SKM-1 treated with dmso at 0.1 percent for 144 hours (cell line): Measurements from ENCODE around the gene GPC5.
"Not testable (repeated sequence)": the region's sequence is repeated elsewhere in the genome, so short reads cannot be mapped to it uniquely, and the experiment has no call there.

Experiments
- DNase-seq: peaks from one replicate; lab custom pipeline; 2025; ENCODE audit not compliant: unreplicated experiment; lab: John Stamatoyannopoulos, UW

GPC5 gene

GRCh38 chr13:91644806-91645205, 246.4 kb downstream of the GPC5 start:
- no peak for DNase-seq

- no peak for DNase-seq
These were observed 249.1 kb downstream of the GPC5 start for GRCh38 chr13:91647361-91647990.

- DNase-seq = no peak
These were observed 249.6 kb downstream of the GPC5 start for GRCh38 chr13:91648012-91648411.

- no peak for DNase-seq
These were observed 251.0 kb downstream of the GPC5 start for GRCh38 chr13:91649456-91649855.

- no peak for DNase-seq
These were observed 254.2 kb downstream of the GPC5 start for GRCh38 chr13:91652404-91653301.

GRCh38 chr13:91655731-91656130, 257.3 kb downstream of the GPC5 start:
- no peak for DNase-seq

GRCh38 chr13:91657283-91657682, 258.9 kb downstream of the GPC5 start:
- DNase-seq = no peak

- no peak for DNase-seq
These were observed 261.0 kb downstream of the GPC5 start for GRCh38 chr13:91659256-91660075.

GRCh38 chr13:91660076-91660415, 261.6 kb downstream of the GPC5 start:
- no peak for DNase-seq

GRCh38 chr13:91661692-91662490, 263.5 kb downstream of the GPC5 start:
- no peak for DNase-seq

- no peak for DNase-seq
These were observed 265.6 kb downstream of the GPC5 start for GRCh38 chr13:91664039-91664438.

GRCh38 chr13:91667486-91667885, 269.1 kb downstream of the GPC5 start:
- no peak for DNase-seq

GRCh38 chr13:91668866-91669495, 270.6 kb downstream of the GPC5 start:
- no peak for DNase-seq

GRCh38 chr13:91674347-91674746, 275.9 kb downstream of the GPC5 start:
- DNase-seq = not testable (repeated sequence)

- DNase-seq = no peak
These were observed 286.3 kb downstream of the GPC5 start for GRCh38 chr13:91684746-91685145.

GRCh38 chr13:91690944-91691343, 292.5 kb downstream of the GPC5 start:
- DNase-seq = no peak

GRCh38 chr13:91693466-91693865, 295.0 kb downstream of the GPC5 start:
- no peak for DNase-seq

- DNase-seq = no peak
These were observed 299.9 kb downstream of the GPC5 start for GRCh38 chr13:91698308-91698707.

GRCh38 chr13:91698767-91699166, 300.3 kb downstream of the GPC5 start:
- no peak for DNase-seq

- DNase-seq = no peak
These were observed 301.4 kb downstream of the GPC5 start for GRCh38 chr13:91699863-91700262.
